ENCODE results near the gene RBMS1. TPM values are rescaled to one million over a fixed set of nuclear protein-coding genes. Genes with fewer than 3 reads are reported as not detected.

The RBMS1 gene
- polyA plus RNA-seq, 1 donor (not counting 4 experiments of a cell fraction or from before 2014, with no cell fraction given): 89.1 TPM

- H3K9ac ChIP-seq (ENCODE audit: control insufficient read depth, extremely low read depth, insufficient read depth, low read length): no peak overlapping the region
- H3K27me3 ChIP-seq (ENCODE audit: control insufficient read depth, extremely low read depth, insufficient read depth, low read length): no peaks in the 10 kb centered on the region
- no peak overlapping the region for H3K4me3 ChIP-seq (ENCODE audit: control insufficient read depth in 2 of 3, extremely low read depth in 1 of 3, insufficient read depth in 2 of 3, low read depth in 1 of 3, low read length in 3 of 3)
- TF ChIP-seq CTCF (optimal IDR thresholded peaks at IDR 0.05 in 1 of 3, IDR thresholded peaks at IDR 0.05 in 1 of 3, conservative IDR thresholded peaks at IDR 0.05 in 1 of 3; ENCODE audit: extremely low read depth in 1 of 3, insufficient read depth in 2 of 3, low read length in 3 of 3): no peak
- H4K20me1 ChIP-seq (ENCODE audit: control insufficient read depth, extremely low read depth, insufficient read depth, low read length): no peaks in the 10 kb centered on the region
- peaks cover 8 to 12% of the 10 kb centered on the region in 2 experiments for H3K36me3 ChIP-seq (ENCODE audit: control insufficient read depth in 2 of 2, extremely low read depth in 1 of 2, insufficient read depth in 2 of 2, low read length in 2 of 2)
- H3K4me2 ChIP-seq (ENCODE audit: control insufficient read depth, extremely low read depth, insufficient read depth, low read depth, low read length): no peak overlapping the region
- no peak overlapping the region for H3K27ac ChIP-seq (ENCODE audit: control insufficient read depth, insufficient read depth, low read length)
- FAIRE-seq (no peak), DNase-seq (ENCODE audit: low read depth, low spot score) (no peak)
- no peaks in the 10 kb centered on the region for H3K9me3 ChIP-seq (ENCODE audit: control insufficient read depth, low read depth, low read length)
- H3K4me1 ChIP-seq (ENCODE audit: control insufficient read depth, extremely low read depth, insufficient read depth, low read length): peaks cover 19% of the 10 kb centered on the region
- no peak overlapping the region for H2AFZ ChIP-seq (ENCODE audit: control insufficient read depth, low read length)
- no peaks in the 10 kb centered on the region for H3K9me1 ChIP-seq (ENCODE audit: control insufficient read depth, extremely low read depth, insufficient read depth, low read length)
- dilution Hi-C loops (cut with MboI; ENCODE audit: extremely low pct_ligation_motif_present, low sequenced_read_pairs): no loop called here
- H3K79me2 ChIP-seq (ENCODE audit: control insufficient read depth, insufficient read depth, low read length): no peaks in the 10 kb centered on the region
Measured at GRCh38 chr2:160267692-160268091, 225.9 kb downstream of the RBMS1 start.

DNA sequence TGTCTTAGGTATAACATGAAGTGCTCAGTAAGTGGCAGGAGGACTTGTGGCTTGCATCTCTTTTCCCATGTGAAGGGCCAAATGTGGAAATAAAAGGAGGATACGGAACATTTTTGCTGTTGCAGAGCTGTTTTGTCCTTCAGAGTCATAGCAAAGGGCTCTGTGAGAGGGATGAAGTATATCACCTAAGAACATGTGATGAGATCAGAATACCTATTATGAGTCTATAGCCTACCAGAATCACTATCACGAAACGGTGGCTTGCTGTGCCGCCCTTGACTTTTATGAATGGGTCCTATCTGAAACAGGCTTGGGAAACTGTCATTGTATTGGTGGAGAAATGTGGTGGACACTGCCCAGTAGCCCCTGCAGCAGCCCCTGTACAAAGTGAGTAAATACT lies 226.6 kb downstream of the RBMS1 start:
- H2AFZ ChIP-seq (ENCODE audit: control insufficient read depth, low read length): no peak overlapping the region
- H3K79me2 ChIP-seq (ENCODE audit: control insufficient read depth, insufficient read depth, low read length): no peaks in the 10 kb centered on the region
- no peak for FAIRE-seq
- peaks cover 6 to 12% of the 10 kb centered on the region in 2 experiments for H3K36me3 ChIP-seq (ENCODE audit: control insufficient read depth in 2 of 2, extremely low read depth in 1 of 2, insufficient read depth in 2 of 2, low read length in 2 of 2)
- H3K9ac ChIP-seq (ENCODE audit: control insufficient read depth, extremely low read depth, insufficient read depth, low read length): no peak overlapping the region
- H3K27me3 ChIP-seq (ENCODE audit: control insufficient read depth, extremely low read depth, insufficient read depth, low read length): no peaks in the 10 kb centered on the region
- DNase-seq (ENCODE audit: low read depth, low spot score): no peak
- dilution Hi-C loops (cut with MboI; ENCODE audit: extremely low pct_ligation_motif_present, low sequenced_read_pairs): no loop called here
- no peaks in the 10 kb centered on the region for H3K9me1 ChIP-seq (ENCODE audit: control insufficient read depth, extremely low read depth, insufficient read depth, low read length)
- peaks cover 19% of the 10 kb centered on the region for H3K4me1 ChIP-seq (ENCODE audit: control insufficient read depth, extremely low read depth, insufficient read depth, low read length)
- no peaks in the 10 kb centered on the region for H3K9me3 ChIP-seq (ENCODE audit: control insufficient read depth, low read depth, low read length)
- H3K4me3 ChIP-seq (ENCODE audit: control insufficient read depth in 2 of 3, extremely low read depth in 1 of 3, insufficient read depth in 2 of 3, low read depth in 1 of 3, low read length in 3 of 3): no peak overlapping the region
- no peaks in the 10 kb centered on the region for H4K20me1 ChIP-seq (ENCODE audit: control insufficient read depth, extremely low read depth, insufficient read depth, low read length)
- no peak overlapping the region for H3K27ac ChIP-seq (ENCODE audit: control insufficient read depth, insufficient read depth, low read length)
- TF ChIP-seq EZH2 (IDR thresholded peaks at IDR 0.05; ENCODE audit: low read length) (no peak), CTCF (optimal IDR thresholded peaks at IDR 0.05 in 1 of 3, IDR thresholded peaks at IDR 0.05 in 1 of 3, conservative IDR thresholded peaks at IDR 0.05 in 1 of 3; ENCODE audit: extremely low read depth in 1 of 3, insufficient read depth in 2 of 3, low read length in 3 of 3) (no peak)
- no peak overlapping the region for H3K4me2 ChIP-seq (ENCODE audit: control insufficient read depth, extremely low read depth, insufficient read depth, low read depth, low read length)

Measured in keratinocyte (primary cell).